ENCODE measurements around the gene LACC1.

The LACC1 gene

GRCh38 chr13:43848001-43848649 is 31.6 kb upstream of the LACC1 start:
- H3K4me2 ChIP-seq (ENCODE audit: low read depth, low read length), result no peak overlapping the region
- H3K27ac ChIP-seq (ENCODE audit: low read length), result no peak overlapping the region
- H3K9ac ChIP-seq (ENCODE audit: low read length), result no peak overlapping the region

DNA sequence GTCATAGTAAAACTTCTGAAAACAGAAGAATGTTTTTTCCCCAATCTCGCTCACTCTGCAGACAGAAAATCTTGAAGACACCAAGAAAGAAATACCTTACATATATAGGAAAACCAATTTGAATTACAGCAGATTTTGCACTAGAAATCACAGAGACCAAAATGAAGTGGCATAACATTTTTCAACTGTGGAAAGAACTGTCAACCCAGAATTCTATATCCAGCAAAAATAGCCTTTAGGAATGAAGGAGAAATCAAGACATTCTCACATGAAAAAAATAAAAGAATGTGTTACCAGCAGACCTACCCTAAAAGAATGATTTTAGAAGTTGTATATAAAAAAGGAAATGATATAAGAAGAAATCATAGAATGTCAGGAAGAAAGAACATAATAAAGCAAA is 28.8 kb upstream of the LACC1 start:
- H3K4me3 ChIP-seq (ENCODE audit: low read length), result no peak overlapping the region
- no peak for DNase-seq
- H3K27me3 ChIP-seq (replicated peaks; ENCODE audit: insufficient read depth, low read length), result no peaks in the 10 kb centered on the region
- H3F3A ChIP-seq (ENCODE audit: insufficient read depth, low read length), result no peaks in the 10 kb centered on the region
- TF ChIP-seq EZH2phosphoT487 (IDR thresholded peaks at IDR 0.05; ENCODE audit: low read length) (no peak), EZH2 (optimal IDR thresholded peaks at IDR 0.05; ENCODE audit: low read depth, low read length) (no peak), CTCF (IDR thresholded peaks at IDR 0.05; ENCODE audit: low read length) (no peak)
- no peaks in the 10 kb centered on the region for H3K36me3 ChIP-seq (replicated peaks; ENCODE audit: insufficient read depth, low read length)
- H4K20me1 ChIP-seq (ENCODE audit: insufficient read depth, low read length), result no peaks in the 10 kb centered on the region
- H3K79me2 ChIP-seq (ENCODE audit: low read length), result no peaks in the 10 kb centered on the region
- H3K4me1 ChIP-seq (ENCODE audit: low read length), result no peaks in the 10 kb centered on the region
- no peak overlapping the region for H2AFZ ChIP-seq (ENCODE audit: low read length)
- no peak overlapping the region for H3K9ac ChIP-seq (ENCODE audit: low read length)
- H3K9me3 ChIP-seq (replicated peaks; ENCODE audit: insufficient read depth, low read length), result no peaks in the 10 kb centered on the region
- H3K4me2 ChIP-seq (ENCODE audit: low read depth, low read length), result no peak overlapping the region
- H3K9me2 ChIP-seq (replicated peaks; ENCODE audit: insufficient read depth, low read length), result no peaks in the 10 kb centered on the region
- H3K27ac ChIP-seq (ENCODE audit: low read length), result no peak overlapping the region

More at GRCh38 chr13:43848001-43848649, 31.6 kb upstream of the LACC1 start:
- no peak for DNase-seq
- Histone ChIP-seq H3K27me3 (replicated peaks; ENCODE audit: insufficient read depth, low read length) (no peaks in the 10 kb centered on the region), H3K4me1 (ENCODE audit: low read length) (no peaks in the 10 kb centered on the region), H4K20me1 (ENCODE audit: insufficient read depth, low read length) (no peaks in the 10 kb centered on the region), H3K36me3 (replicated peaks; ENCODE audit: insufficient read depth, low read length) (no peaks in the 10 kb centered on the region), H3K9me3 (replicated peaks; ENCODE audit: insufficient read depth, low read length) (no peaks in the 10 kb centered on the region), H3K4me3 (ENCODE audit: low read length) (no peak overlapping the region), H3F3A (ENCODE audit: insufficient read depth, low read length) (no peaks in the 10 kb centered on the region), H3K79me2 (ENCODE audit: low read length) (no peaks in the 10 kb centered on the region), H3K9me2 (replicated peaks; ENCODE audit: insufficient read depth, low read length) (no peaks in the 10 kb centered on the region), H2AFZ (ENCODE audit: low read length) (no peak overlapping the region)
- TF ChIP-seq EZH2phosphoT487 (IDR thresholded peaks at IDR 0.05; ENCODE audit: low read length) (no peak), CTCF (IDR thresholded peaks at IDR 0.05; ENCODE audit: low read length) (no peak), EZH2 (optimal IDR thresholded peaks at IDR 0.05; ENCODE audit: low read depth, low read length) (no peak)

GRCh38 chr13:43852923-43853404 is 26.7 kb upstream of the LACC1 start:
- H3K4me1 ChIP-seq (ENCODE audit: low read length), result no peaks in the 10 kb centered on the region
- no peak overlapping the region for H2AFZ ChIP-seq (ENCODE audit: low read length)
- H3K4me3 ChIP-seq (ENCODE audit: low read length), result no peak overlapping the region
- no peak overlapping the region for H3K9ac ChIP-seq (ENCODE audit: low read length)
- TF ChIP-seq EZH2 (optimal IDR thresholded peaks at IDR 0.05; ENCODE audit: low read depth, low read length) (no peak), CTCF (IDR thresholded peaks at IDR 0.05; ENCODE audit: low read length) (no peak), EZH2phosphoT487 (IDR thresholded peaks at IDR 0.05; ENCODE audit: low read length) (no peak)
- H3K4me2 ChIP-seq (ENCODE audit: low read depth, low read length), result no peak overlapping the region
- H3K79me2 ChIP-seq (ENCODE audit: low read length), result no peaks in the 10 kb centered on the region
- H3F3A ChIP-seq (ENCODE audit: insufficient read depth, low read length), result no peaks in the 10 kb centered on the region
- no peaks in the 10 kb centered on the region for H3K27me3 ChIP-seq (replicated peaks; ENCODE audit: insufficient read depth, low read length)
- no peaks in the 10 kb centered on the region for H3K9me2 ChIP-seq (replicated peaks; ENCODE audit: insufficient read depth, low read length)
- H3K36me3 ChIP-seq (replicated peaks; ENCODE audit: insufficient read depth, low read length), result no peaks in the 10 kb centered on the region
- no peaks in the 10 kb centered on the region for H3K9me3 ChIP-seq (replicated peaks; ENCODE audit: insufficient read depth, low read length)
- H4K20me1 ChIP-seq (ENCODE audit: insufficient read depth, low read length), result no peaks in the 10 kb centered on the region
- no peak for DNase-seq
- no peak overlapping the region for H3K27ac ChIP-seq (ENCODE audit: low read length)

Data from MM.1S (cell line).